Body of pancreas (tissue), 4 donors: ENCODE data around the gene ZG16.

Source experiments
- POLR2A ChIP-seq, 3 donors: fragments of 450-650 bp; IDR thresholded peaks; one replicate each; pipeline ENCODE4 v1.6.1; 2016; ENCODE audit warnings: antibody characterized with exemption in 3 of 3, mild to moderate bottlenecking in 2 of 3
- TF ChIP-seq, protein P1 (sequence below), 7 experiments: fragments of 450-650 bp in 4 of 7; fragments of 200-600 bp in 3 of 7; sonication (generic) in 3 of 7; IDR thresholded peaks; one replicate each; pipeline ENCODE4 v1.5.1; 2016 to 2019; ENCODE audit warnings: antibody characterized with exemption in 7 of 7

DNA sequence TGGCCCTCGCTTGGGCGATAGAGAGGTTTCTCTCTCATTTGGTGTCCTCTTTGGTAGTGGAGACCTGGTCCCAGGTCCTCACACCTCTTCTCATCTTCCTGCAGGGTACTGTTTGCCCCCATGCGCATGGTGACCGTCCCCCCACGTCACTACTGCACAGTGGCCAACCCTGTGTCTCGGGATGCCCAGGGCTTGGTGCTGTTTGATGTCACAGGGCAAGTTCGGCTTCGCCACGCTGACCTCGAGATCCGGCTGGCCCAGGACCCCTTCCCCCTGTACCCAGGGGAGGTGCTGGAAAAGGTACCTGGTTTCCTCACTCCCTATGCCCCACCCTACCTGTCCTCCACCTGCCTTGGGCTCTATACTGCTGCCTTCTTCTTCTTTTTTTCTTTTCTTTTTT, 52.7 kb downstream of the ZG16 start:
- TF ChIP-seq, protein P1, sequence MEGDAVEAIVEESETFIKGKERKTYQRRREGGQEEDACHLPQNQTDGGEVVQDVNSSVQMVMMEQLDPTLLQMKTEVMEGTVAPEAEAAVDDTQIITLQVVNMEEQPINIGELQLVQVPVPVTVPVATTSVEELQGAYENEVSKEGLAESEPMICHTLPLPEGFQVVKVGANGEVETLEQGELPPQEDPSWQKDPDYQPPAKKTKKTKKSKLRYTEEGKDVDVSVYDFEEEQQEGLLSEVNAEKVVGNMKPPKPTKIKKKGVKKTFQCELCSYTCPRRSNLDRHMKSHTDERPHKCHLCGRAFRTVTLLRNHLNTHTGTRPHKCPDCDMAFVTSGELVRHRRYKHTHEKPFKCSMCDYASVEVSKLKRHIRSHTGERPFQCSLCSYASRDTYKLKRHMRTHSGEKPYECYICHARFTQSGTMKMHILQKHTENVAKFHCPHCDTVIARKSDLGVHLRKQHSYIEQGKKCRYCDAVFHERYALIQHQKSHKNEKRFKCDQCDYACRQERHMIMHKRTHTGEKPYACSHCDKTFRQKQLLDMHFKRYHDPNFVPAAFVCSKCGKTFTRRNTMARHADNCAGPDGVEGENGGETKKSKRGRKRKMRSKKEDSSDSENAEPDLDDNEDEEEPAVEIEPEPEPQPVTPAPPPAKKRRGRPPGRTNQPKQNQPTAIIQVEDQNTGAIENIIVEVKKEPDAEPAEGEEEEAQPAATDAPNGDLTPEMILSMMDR (IDR thresholded peaks at IDR 0.05): no peak
- no peak for TF ChIP-seq POLR2A (IDR thresholded peaks at IDR 0.05)
